NK-92 treated with Interleukin-12 subunit alpha and Interleukin-12 subunit beta, amount 100 ng/mL, for 24 hours (cell line): ENCODE measurements around the gene HSPA9.

ENCODE experiments used
- DNase-seq: peaks from one replicate; lab custom pipeline; 2025; lab: John Stamatoyannopoulos, UW

Gene HSPA9

GRCh38 chr5:138560971-138561370 is 14.2 kb downstream of the HSPA9 start:
- DNase-seq, result no peak

DNA sequence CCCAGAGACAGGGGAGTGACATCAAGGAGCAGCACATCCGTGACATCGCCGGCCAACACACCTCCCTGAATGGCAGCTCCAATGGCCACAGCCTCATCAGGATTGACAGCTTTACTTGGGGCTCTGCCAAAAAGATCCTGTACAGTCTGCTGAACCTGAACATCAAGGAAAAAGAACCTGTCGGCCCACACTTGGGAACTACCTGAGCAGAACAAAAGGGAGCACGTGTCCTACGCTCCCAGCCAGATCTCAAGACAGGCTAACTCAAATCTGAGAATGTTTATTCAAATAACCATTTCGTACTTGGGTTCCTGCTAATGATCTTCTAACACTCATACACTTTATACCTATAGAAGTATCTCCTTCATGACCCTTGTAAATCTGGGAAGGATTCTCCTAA is 15.3 kb downstream of the HSPA9 start:
- DNase-seq, result no peak

- no peak for DNase-seq
These were observed 17.5 kb downstream of the HSPA9 start for GRCh38 chr5:138557677-138558076.

GRCh38 chr5:138554143-138554542 is 21.1 kb downstream of the HSPA9 start:
- no peak for DNase-seq

GRCh38 chr5:138553437-138554095 is 21.6 kb downstream of the HSPA9 start:
- no peak for DNase-seq

DNA sequence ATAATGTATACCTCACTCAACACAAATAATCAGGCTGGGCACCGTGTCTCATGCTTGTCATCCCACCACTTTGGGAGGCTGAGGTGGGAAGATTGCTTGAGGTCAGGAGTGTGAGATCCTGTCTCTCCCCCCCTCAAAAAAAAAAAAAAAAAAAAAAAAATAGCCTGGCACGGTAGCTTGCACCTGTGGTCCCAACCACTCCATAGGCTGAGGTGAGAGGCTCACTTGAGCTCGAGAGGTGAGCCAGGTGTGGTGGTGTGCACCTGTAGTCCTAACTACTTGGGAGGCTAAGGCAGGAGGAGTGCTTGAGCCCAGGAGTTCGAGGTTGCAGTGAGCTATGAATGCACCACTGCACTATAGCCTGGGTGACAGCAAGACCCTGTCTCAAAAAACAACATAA is 22.5 kb downstream of the HSPA9 start:
- DNase-seq, result no peak

DNA sequence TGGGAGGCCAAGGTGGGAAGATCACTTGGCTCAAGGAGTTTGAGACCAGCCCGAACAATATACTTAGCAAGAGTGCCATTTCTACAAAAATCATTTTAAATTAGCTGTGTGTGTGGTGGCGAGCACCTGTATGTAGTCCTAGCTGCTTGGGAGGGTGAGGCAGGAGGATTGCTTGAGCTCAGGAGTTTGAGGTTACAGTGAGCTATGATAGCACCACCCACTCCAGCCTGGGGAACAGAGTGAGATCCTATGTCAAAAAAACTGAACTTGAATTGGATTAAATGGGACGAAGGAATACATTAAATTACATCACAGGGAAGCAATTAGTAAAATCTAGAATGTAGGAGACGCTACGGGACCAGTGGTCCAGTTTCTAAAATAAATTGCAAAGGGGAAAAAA is 25.8 kb downstream of the HSPA9 start:
- no peak for DNase-seq

DNA sequence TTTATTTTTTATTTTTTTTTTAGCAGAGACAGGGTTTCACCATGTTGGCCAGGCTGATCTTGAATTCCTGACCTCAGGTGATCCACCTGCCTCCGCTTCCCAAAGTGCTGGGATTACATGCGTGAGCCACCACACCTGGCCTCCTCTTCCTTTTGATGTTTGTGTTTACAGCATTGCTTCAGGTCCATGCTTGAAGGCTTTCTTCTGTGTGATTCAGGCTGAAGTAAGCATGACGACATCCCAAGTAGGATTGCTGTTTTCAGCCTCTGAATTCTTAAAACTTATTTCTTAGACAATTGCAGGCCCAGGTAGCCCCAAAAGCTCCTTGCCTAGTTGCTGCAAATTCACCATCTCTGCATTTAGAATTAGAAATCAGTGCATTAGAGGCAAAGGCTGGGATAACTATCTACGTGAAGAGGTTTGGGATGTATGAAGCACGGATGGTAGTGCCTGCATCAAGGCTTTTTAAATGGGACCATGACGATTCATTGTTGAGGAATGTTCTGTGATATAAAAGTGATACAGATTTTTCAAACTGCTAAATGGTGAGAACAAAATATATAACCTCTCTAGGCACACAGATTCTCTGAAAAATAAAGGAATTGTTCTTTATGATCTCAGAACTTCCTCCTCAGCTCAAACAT is 29.2 kb downstream of the HSPA9 start:
- no peak for DNase-seq

DNA sequence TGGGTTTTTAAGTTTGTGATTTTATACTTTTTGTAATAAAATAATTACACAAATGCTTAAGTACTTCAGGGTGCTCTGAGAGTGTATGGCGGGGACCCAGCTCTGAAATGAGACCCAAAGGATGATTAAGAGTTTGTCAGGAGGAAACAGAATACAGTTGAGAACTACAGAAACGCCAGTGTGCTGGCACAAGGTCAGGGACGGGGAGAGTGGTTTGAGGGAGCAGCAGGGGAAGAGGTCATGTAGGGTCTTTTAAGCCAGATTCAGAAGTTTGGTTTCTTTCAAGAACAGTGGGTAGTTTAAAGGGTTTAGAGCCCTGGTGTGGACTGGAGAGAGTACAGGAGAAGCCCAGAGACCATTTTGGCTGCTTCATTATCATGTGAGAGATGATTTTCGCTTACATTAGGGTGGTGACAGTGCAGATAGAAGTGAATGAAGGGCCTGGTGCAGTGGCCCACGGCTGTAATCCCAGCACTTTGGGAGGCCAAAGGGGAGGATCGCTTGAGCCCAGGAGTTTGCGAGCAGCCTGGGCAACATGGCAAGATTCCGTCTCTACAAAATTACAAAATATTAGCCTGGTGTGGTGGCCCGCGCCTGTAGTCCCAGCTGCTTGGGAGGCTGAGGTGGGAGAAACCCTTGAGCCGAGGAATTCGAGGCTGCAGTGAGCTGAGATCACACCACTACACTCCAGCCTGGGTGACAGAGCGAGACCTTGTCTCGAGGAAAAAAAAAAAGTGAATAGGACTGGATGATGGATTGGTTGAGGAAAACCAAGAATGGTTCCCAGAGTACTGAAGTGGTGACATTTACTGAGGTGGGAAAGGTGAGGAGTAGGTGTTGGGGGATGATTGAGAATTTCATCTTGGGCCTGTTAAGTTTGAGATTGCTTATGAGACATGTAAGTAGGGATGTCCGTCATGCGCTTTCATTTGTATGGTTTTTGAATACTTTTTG is 30.7 kb downstream of the HSPA9 start:
- no peak for DNase-seq

DNA sequence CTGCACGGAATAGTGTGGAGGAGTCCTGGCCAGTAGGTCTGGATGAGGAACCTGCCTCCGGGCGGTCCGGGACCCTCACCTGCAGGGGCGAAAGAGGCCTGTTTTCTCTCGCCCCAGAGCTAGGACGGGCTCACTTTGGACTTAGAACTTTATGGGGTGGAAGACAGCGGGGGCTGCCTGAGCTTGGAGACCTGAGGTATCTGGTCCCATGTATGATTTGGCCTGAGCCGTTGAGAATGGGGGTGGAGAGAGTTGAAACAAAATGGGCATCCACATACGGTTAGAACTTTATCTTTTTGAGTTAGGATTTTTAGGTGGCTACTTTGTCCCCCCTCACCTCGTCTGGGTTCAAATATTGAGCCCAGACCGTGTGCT is 31.5 kb downstream of the HSPA9 start:
- DNase-seq, result no peak

- DNase-seq, result peak; percentile 99
These were observed 32.1 kb downstream of the HSPA9 start, which contains the start of gene ETF1 for GRCh38 chr5:138542956-138543729. TSS of gene ETF1 (minus strand) at chr5:138543236. CDS start at chr5:138542918, 318 bp downstream.

- DNase-seq, result no peak
These were observed 32.8 kb downstream of the HSPA9 start for GRCh38 chr5:138542180-138542955.

- DNase-seq, result no peak
These were observed 33.6 kb downstream of the HSPA9 start for GRCh38 chr5:138541511-138542179.

GRCh38 chr5:138539791-138540190 is 35.4 kb downstream of the HSPA9 start:
- no peak for DNase-seq

GRCh38 chr5:138538943-138539627 is 36.1 kb downstream of the HSPA9 start:
- DNase-seq, result no peak

GRCh38 chr5:138536665-138537315 is 38.4 kb downstream of the HSPA9 start:
- no peak for DNase-seq

DNA sequence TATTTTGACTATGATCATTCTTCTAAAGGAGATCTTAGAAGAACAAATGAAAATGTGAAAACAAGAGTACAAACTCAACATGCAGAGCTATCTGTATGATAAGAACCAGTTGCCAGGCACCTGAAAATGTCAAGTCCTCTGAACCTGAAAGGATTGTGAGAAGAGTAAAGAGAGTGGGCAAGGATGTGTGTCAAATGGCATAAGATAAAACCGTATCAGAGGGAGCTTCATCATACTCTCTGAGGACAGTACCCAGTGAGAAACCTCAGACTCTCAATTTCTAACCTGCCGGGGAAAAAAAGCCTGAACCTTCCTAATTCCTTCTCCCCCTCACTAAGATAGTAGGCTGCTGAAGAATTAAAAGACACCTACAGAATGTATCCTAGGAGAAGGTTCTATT is 39.0 kb downstream of the HSPA9 start:
- DNase-seq, result no peak

GRCh38 chr5:138533973-138534941 is 40.9 kb downstream of the HSPA9 start:
- no peak for DNase-seq
